Esophagus squamous epithelium (tissue), 4 donors: ENCODE results near the gene MDH1.

Source experiments
- POLR2A ChIP-seq, 4 donors: fragments of 450-650 bp; IDR thresholded peaks; one replicate each; pipeline ENCODE4 v1.6.1; 2017; ENCODE audit warnings: antibody characterized with exemption in 4 of 4, mild to moderate bottlenecking in 4 of 4, moderate library complexity in 3 of 4
- TF ChIP-seq, protein P1 (sequence below), 6 experiments: fragments of 450-650 bp in 4 of 6; fragments of 200-600 bp in 2 of 6; sonication (generic) in 2 of 6; IDR thresholded peaks; one replicate each; pipeline ENCODE4 v1.5.1; 2016 to 2019; ENCODE audit warnings: antibody characterized with exemption in 6 of 6, mild to moderate bottlenecking in 4 of 6, moderate library complexity in 4 of 6

DNA sequence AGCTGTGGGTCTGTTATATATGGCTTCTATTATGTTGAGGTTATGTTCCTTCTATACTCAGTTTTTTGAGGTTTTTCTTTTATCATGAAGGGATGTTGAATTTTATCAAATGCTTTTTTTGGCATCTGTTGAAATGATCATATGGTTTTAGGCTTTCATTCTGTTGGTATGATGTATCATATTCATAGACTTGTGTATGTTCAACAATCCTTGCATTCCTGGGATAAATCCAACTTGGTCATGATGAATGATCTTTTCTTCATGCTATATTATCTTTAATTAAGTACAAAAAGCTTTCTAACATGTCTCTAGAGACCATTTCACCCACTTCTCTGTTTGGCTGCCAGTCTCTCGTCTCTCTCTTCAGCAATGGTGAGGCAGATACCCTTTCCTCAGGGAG lies 54.2 kb downstream of the MDH1 start:
- TF ChIP-seq, protein P1, sequence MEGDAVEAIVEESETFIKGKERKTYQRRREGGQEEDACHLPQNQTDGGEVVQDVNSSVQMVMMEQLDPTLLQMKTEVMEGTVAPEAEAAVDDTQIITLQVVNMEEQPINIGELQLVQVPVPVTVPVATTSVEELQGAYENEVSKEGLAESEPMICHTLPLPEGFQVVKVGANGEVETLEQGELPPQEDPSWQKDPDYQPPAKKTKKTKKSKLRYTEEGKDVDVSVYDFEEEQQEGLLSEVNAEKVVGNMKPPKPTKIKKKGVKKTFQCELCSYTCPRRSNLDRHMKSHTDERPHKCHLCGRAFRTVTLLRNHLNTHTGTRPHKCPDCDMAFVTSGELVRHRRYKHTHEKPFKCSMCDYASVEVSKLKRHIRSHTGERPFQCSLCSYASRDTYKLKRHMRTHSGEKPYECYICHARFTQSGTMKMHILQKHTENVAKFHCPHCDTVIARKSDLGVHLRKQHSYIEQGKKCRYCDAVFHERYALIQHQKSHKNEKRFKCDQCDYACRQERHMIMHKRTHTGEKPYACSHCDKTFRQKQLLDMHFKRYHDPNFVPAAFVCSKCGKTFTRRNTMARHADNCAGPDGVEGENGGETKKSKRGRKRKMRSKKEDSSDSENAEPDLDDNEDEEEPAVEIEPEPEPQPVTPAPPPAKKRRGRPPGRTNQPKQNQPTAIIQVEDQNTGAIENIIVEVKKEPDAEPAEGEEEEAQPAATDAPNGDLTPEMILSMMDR (IDR thresholded peaks at IDR 0.05), result no peak
- no peak for TF ChIP-seq POLR2A (IDR thresholded peaks at IDR 0.05)
